Measurements from ENCODE around the gene PPFIA2.

GRCh38 chr12:81472934-81473333 is 286.2 kb downstream of the PPFIA2 start:
- TF ChIP-seq, protein P1, sequence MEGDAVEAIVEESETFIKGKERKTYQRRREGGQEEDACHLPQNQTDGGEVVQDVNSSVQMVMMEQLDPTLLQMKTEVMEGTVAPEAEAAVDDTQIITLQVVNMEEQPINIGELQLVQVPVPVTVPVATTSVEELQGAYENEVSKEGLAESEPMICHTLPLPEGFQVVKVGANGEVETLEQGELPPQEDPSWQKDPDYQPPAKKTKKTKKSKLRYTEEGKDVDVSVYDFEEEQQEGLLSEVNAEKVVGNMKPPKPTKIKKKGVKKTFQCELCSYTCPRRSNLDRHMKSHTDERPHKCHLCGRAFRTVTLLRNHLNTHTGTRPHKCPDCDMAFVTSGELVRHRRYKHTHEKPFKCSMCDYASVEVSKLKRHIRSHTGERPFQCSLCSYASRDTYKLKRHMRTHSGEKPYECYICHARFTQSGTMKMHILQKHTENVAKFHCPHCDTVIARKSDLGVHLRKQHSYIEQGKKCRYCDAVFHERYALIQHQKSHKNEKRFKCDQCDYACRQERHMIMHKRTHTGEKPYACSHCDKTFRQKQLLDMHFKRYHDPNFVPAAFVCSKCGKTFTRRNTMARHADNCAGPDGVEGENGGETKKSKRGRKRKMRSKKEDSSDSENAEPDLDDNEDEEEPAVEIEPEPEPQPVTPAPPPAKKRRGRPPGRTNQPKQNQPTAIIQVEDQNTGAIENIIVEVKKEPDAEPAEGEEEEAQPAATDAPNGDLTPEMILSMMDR (IDR thresholded peaks at IDR 0.05) = no peak
- TF ChIP-seq, protein P2, sequence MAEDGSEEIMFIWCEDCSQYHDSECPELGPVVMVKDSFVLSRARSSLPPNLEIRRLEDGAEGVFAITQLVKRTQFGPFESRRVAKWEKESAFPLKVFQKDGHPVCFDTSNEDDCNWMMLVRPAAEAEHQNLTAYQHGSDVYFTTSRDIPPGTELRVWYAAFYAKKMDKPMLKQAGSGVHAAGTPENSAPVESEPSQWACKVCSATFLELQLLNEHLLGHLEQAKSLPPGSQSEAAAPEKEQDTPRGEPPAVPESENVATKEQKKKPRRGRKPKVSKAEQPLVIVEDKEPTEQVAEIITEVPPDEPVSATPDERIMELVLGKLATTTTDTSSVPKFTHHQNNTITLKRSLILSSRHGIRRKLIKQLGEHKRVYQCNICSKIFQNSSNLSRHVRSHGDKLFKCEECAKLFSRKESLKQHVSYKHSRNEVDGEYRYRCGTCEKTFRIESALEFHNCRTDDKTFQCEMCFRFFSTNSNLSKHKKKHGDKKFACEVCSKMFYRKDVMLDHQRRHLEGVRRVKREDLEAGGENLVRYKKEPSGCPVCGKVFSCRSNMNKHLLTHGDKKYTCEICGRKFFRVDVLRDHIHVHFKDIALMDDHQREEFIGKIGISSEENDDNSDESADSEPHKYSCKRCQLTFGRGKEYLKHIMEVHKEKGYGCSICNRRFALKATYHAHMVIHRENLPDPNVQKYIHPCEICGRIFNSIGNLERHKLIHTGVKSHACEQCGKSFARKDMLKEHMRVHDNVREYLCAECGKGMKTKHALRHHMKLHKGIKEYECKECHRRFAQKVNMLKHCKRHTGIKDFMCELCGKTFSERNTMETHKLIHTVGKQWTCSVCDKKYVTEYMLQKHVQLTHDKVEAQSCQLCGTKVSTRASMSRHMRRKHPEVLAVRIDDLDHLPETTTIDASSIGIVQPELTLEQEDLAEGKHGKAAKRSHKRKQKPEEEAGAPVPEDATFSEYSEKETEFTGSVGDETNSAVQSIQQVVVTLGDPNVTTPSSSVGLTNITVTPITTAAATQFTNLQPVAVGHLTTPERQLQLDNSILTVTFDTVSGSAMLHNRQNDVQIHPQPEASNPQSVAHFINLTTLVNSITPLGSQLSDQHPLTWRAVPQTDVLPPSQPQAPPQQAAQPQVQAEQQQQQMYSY (CRISPR knock-in tag; IDR thresholded peaks at IDR 0.05) = no peak
- TF ChIP-seq SP1 (CRISPR knock-in tag; conservative IDR thresholded peaks at IDR 0.05) (no peak), ZBTB21 (CRISPR knock-in tag; IDR thresholded peaks at IDR 0.05; ENCODE audit: borderline replicate concordance) (no peak)

All from WTC11 (cell line).